Stimulated activated CD8-positive, alpha-beta memory T cell treated with anti-CD3 and anti-CD28 coated beads, Interleukin-4, amount 100 ng/mL, for 4 hours (primary cell): ENCODE results near the gene FBXL2.
"Not testable (repeated sequence)": the region's sequence is repeated elsewhere in the genome, so short reads cannot be mapped to it uniquely, and the experiment has no call there.

Experiments
- DNase-seq, 2 donors: peaks; one replicate each; pipeline ENCODE4 v3.0.0-alpha.2; 2020; ENCODE audit warnings: low read depth in 2 of 2, low spot score in 1 of 2

FBXL2 gene

GRCh38 chr3:33314993-33315392 lies 37.8 kb downstream of the FBXL2 start:
- DNase-seq = no peak

- no peak for DNase-seq
Measured at GRCh38 chr3:33315826-33316225, 38.6 kb downstream of the FBXL2 start.

DNA sequence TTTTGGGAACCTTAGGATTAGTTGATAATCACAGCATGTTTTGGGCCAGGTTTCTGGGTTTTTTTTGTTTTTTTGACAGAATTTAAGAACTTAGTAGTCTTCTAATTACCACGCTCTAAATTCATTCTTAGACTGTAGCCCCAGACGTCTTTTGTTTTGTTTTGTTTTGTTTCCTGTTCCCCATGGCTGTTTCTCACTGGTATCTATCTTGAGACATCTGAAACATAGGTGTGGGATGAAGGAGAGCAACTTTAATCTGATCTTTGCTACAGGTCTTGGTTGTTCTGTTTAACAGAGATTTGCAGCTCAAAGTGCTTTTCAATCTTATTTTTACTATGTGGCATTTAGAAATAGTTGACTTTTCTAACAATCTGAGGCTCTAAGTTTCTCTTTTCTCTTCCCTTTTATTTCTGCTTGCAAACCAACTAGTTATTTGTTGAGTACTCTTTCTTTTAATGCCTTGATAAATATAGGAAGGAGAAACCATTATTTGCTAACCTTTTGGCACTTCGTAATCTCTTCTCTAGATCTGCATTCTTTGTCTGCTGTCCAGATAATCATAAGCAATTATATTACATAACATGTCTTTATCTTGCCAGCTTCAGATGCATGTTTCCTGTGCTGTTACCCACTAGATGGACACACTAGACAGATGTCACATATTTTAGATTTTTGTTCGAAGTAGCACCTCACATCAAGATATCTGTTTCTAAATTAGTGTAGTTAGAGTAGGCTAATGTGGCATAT lies 40.9 kb downstream of the FBXL2 start:
- no peak for DNase-seq

- no peak for DNase-seq
Measured at GRCh38 chr3:33318710-33319380, 41.6 kb downstream of the FBXL2 start.

DNA sequence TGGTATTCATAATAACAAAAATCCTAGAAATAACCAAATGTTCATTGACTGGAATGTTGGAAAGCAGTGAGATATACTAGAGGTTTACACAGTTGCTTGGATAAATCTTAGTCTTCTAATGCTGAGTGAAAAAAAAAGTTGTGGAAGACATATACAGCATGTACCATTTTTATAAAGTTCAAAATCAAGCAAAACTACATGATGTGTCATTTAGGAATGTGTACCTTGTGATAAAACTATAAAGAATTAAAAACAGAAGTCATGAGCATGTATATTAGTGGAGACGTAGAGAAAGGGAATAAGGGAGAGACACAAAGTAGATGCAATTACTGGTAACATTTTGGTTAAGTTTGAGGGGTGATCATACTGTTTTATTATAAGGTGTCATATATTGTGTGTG lies 45.2 kb downstream of the FBXL2 start:
- DNase-seq = no peak

GRCh38 chr3:33331414-33331813 lies 54.2 kb downstream of the FBXL2 start:
- no peak for DNase-seq

- DNase-seq = no peak
Measured at GRCh38 chr3:33334364-33334763, 57.1 kb downstream of the FBXL2 start.

- not testable (repeated sequence) for DNase-seq
Measured at GRCh38 chr3:33338936-33339465, 61.8 kb downstream of the FBXL2 start.

DNA sequence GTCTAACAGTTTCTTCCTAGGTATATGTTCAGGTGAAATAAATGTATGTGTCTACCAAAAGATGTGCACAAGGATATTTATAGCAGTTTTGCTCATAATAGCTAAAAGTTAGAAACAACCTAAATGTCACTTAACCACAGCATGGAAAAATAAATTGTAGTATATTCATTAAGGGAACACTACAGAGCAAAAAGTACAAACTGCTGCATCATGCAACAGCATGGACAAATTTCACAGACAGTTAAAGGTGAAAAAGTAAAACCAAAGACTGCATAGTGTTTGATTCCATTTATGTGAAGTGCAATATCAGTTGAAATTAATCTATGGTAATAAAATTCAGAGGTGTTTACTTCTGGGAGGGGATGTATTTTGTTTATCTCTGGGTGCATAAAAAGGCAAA lies 62.5 kb downstream of the FBXL2 start:
- DNase-seq = no peak

DNA sequence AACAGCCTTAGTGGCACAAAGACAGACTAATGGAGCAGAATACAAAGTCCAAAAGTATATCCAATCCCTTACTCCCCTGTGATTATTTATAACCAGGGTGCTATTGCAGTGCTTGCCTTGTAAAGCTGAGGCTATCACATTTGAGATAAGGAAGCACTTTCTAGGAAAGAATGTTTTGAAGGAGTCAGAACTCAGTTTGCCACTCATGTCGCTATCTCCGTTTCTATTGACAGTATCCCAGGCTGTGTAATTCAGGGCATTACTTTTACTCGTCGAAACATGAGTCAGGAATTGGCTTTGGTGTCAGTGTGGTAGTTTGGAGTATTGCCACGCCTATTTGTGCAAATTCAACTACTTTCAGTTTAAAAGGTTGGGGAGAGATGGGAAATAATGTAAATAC lies 78.4 kb downstream of the FBXL2 start:
- DNase-seq = no peak

- DNase-seq = no peak
Measured at GRCh38 chr3:33358172-33358781, 81.0 kb downstream of the FBXL2 start.

- no peak for DNase-seq
Measured at GRCh38 chr3:33360136-33360825, 83.0 kb downstream of the FBXL2 start.

DNA sequence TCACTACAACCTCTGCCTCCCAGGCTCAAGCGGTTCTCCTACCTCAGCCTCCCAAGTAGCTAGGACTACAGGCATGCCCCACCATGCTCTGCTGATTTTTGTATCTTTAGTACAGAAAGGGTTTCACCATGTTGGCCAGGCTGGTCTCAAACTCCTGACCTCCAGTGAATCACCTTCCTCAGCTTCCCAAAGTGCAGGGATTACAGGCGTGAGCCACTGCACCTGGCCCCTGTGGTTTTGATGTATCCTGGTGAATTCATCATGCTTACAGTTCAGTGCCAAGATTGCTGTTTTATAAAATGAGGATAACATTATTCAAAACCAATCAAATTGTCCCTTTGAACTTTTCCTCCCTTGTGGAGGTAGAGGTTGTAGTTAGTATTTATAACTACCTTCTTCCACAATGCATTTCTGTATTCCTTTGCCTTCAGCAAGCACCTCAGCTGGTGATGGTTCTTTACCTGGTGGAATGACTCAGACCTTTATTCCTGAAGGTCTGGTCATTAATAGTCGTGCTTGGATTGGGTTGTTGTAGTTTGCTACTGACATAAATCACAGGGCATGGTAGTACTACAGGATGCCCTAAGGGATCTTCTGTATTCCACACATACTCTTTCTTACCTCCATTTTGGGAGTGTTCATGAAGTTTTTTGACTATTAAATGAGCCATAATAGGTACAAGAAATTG lies 86.0 kb downstream of the FBXL2 start:
- no peak for DNase-seq

GRCh38 chr3:33364060-33364459 lies 86.8 kb downstream of the FBXL2 start:
- no peak for DNase-seq

DNA sequence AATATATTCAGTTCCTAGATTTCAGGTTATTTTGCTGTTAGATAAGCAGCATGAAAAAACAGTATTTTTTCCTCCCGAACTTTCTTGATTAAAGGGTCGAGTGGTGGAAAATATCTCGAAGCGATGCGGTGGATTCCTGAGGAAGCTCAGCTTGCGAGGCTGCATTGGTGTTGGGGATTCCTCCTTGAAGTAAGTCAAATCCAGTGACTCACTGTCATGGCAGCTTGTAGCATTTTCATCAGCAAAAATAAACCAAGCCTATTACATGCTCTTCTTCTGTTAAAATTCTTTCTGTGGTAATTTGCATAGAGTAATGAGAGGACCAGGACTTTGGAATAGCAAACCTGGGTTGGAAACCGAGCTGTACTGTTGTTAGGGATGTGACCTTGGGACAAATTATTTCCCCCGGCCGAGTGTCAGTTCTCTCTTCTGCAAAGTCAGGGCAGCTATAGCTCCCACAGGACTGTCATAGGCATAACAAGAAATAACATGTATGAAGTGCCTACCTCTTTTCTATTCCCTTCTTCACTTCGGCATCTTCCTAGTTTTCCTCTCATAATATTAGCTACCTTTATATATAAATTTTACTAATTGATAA lies 87.4 kb downstream of the FBXL2 start:
- DNase-seq = no peak

DNA sequence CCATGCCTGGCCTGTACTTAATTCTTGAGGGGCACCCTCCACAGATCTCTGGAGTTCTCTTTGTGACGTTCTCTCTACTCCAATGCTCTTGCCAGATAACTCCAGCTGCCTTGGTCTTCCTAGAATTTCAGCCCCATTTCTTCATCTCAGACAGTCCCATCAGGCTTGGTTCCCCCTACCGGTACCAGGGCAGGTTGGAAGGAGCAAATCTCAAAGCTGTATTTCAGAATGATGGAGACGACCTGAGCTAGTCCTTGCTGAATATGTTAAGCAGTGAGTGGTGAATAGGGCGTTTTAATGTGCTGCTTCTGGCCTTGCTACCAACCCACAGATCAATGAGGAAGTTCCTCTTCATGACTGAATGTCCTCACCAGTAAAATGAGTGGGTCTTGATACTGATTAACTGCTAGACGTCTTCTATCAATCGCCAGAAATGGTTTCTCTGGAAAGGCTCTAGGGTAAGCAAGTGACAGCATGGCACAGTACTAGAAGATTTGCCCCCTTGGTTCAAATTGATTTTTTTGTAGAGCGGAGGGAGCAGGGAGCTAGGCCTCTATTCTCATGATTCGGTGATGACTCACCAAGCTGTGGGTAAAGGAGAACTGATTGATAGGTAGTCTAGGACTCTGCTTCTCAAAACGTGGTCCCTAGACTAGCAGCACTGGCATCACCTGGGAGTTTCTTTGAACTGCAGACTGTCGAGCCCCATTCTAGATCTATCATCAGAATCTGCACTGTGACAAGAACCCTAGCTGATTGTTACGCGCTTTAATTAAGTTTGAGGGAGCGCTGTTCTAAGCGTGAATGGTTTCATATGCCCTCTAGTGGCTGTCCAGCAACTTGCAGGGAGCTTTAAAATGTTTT lies 95.2 kb downstream of the FBXL2 start:
- peak in 1 of 2 donors; percentile 9 for DNase-seq

- no peak for DNase-seq
Measured at GRCh38 chr3:33373082-33373437, 95.8 kb downstream of the FBXL2 start.

GRCh38 chr3:33377489-33377888 lies 100.2 kb downstream of the FBXL2 start:
- DNase-seq = no peak

- no peak for DNase-seq
Measured at GRCh38 chr3:33377931-33378330, 100.7 kb downstream of the FBXL2 start.

DNA sequence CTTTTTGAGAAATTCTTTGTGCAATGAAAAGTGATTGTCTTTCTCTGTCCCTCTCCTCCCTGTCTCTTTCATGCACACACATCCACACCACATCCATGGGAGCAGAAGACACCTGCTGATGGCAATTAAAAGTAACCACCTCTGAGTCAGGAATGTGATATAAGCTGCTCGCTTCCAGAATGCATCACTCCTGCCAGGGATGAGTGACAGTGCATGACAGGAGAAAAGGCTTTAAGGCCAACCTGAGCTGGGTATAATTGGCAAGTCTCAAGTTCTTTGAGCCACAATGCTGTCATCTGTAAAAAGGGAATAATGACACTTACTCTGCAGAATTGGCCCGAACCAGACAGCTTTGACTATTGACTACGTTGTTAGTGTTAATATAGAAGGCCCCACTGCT lies 103.4 kb downstream of the FBXL2 start:
- no peak for DNase-seq
